ENCODE measurements around the gene ZNF74.

ZNF74 gene

DNA sequence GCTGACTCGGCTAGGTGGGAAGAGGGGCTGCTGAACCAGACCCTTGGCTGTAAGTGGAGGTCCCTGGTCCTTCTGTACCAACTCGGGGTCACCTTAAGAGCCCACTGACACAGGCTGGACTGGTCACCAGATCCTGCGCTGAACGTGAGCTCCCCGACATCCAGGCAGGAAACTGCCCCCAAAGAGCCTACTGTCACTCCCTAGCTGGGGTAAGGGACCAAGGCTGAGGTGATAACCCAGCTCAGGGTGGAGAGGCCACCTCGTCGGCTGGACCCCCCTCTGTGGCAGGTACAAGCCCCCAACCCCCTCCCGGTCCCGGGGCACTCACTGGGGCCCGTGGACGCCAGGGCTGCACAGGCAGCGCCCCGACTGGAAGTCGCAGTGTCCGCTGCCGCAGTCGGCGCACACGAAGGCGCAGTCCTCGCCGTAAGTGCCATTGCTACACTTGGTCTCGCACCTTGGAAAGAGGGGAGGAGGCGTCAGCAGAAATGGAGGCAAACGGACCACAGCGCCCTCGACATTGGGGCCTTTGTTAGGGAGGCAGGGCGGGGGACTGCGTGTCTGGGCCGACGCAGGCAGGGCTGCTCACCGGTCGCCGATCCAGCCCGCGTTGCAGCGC, 36.3 kb downstream of the ZNF74 start:
- DNase-seq (ENCODE audit: low read depth, low spot score), result no peak
- no peak overlapping the region for H3K27ac ChIP-seq

DNA sequence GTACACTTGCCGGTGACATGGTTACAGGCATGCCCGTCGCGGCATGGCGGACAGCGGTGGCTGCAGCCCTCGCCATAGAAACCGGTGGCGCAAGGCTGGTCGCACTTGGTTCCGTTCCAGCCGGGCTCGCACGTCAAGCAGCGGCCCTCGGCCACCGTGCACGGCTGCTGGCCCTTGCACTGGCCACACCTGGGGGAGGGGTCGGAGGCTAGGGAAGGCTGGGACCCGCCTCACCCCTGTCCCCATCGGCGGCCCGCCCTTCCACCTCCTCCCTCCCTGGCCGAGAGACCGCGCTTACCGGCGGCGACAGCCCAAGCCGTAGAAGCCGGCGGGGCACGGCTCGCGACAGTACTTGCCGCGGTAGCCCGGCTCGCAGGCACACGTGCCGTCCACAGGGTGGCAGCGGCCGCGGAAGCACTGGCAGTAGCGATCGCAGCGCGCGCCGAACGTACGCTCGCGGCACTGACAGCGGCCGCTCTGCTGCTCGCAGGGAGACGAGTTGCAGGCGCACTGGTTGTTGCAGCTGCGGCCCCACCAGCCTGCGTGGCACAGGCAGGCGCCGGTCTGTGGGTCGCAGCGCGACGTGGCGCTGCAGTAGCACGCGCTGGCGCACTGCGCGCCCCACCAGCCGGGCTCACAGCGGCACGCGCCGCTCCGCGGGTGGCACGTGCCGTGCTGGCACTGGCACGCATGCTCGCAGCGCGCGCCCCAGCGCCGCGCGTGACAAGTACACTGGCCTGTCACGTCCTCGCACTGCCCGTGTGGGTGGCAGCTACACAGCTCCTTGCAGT, 37.0 kb downstream of the ZNF74 start:
- H3K27ac ChIP-seq, result no peak overlapping the region
- no peak for DNase-seq (ENCODE audit: low read depth, low spot score)

DNA sequence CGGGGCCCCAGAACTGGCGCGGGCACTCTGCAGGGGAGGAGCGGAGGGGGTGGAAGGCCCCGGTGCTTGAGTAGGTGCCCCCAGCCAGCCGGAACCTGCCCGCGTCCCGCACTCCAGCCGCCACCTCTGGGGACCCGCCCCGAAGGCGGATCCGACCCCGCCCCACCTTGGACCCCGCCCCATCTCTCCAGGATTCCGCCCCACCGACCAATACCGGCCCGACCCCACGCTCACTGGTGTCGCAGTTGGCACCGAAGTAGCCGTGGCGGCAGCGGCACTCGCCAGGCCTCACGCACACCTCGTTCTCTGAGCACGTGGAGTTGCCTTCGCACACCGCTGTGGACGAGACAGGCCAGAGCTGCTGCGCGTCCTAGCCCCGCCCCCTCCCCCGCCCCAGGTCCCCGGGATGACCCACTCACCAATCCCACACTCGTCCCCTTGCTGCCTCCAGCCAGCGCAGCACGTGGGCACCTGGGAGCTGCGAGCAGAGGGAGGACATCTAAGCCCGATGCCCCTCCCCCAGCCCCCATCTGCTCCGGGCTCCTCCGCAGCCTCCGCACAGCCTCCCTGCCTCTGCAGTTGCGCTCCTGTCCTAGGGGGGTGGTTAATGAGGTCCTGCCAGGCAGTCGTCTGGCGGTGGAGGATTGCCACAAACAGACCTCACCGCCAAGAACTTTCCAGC, 37.7 kb downstream of the ZNF74 start:
- no peak for DNase-seq (ENCODE audit: low read depth, low spot score)
- no peak overlapping the region for H3K27ac ChIP-seq

DNA sequence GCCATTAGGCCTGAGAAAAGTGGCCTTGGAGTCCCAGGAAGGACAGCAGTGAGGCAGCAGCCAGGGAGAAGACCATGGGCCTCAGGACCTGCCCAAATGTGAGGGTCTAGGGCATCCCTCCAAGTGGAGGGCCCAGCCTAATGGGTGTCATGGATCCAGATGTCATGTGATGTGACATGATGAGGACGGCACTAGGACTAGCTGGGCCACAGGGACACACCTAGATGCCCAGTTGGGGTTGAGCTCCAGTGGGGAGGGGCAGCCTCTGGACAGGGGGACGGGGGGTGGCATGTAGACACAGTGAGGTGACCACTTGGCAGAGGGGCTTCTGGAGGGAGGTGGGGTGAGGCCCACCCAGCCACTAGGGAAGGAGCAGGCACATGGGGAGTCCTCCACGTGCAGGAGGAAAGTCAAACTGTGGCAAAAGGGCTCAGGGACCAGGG, 38.3 kb downstream of the ZNF74 start:
- H3K27ac ChIP-seq, result no peak overlapping the region
- no peak for DNase-seq (ENCODE audit: low read depth, low spot score)

DNA sequence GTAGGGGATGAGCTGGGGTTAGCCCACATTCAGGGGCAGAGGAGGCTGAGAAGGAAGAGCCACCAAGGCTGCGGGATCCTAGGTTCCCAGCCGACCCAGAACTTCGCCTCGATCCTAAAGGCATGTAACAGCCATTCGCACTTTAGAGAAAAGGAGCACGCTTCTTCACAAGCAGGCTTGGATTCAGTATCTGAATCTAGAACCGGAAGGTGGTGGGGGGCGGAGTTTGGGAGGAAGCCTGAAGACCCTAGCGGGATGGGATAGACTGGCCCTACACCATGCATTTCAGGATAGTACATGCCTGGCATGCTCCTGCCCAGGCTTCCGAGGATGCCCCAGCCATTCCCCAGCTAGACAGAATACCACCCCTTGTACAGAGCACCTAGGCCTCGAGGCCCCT, 39.2 kb downstream of the ZNF74 start:
- H3K27ac ChIP-seq, result no peak overlapping the region
- no peak for DNase-seq (ENCODE audit: low read depth, low spot score)

DNA sequence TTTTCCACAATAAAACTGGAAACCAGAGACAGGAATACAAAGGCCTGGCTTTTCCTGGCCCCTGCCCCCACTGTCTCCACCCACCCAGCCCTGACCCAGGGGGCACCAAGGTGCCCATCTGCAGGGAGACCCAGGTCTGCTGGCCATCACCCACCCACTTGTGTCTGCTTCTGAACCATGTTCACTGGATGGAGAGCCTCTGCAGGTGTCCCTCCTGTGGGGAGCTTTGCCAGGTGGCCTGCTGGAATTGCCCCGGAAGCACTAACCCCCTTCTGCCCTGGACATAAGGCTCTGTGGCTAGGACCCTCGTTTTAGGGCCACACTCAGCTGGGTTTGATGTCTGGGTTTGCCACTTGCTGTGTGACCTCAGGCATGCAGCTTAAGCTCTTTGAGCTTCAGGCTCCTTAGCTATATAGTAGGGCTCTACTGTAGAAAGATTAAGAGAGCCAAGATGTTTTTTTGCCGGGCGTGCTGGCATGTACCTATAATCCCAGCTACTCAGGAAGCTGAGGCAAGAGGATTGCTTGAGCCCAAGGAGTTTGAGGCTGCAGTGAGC, 39.8 kb downstream of the ZNF74 start:
- no peak for DNase-seq (ENCODE audit: low read depth, low spot score)
- H3K27ac ChIP-seq, result no peak overlapping the region

DNA sequence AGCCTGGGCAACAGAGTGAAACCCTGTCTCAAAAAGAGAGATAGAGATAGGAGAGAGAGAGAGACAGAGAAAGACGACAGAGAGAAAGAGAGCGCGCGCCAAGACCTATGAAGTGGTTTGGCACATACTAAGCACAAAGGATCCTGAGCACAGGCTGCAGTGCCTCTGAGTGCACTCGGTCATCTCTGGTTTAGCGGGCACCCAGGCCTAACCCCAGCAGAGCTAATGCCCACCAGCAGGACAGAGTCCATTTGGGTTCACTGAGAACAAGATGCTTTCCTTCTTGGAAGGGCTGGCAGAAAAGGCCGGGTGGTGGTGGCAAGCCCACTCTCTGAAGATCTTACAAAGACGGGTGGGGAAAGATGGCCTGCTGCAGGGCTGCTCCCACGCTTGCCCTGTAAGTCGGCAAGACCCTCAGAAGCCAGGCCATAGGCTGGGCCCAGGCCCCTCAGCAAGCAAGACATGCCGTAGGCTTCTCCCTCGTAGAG, 40.4 kb downstream of the ZNF74 start:
- no peak for DNase-seq (ENCODE audit: low read depth, low spot score)
- H3K27ac ChIP-seq, result no peak overlapping the region

DNA sequence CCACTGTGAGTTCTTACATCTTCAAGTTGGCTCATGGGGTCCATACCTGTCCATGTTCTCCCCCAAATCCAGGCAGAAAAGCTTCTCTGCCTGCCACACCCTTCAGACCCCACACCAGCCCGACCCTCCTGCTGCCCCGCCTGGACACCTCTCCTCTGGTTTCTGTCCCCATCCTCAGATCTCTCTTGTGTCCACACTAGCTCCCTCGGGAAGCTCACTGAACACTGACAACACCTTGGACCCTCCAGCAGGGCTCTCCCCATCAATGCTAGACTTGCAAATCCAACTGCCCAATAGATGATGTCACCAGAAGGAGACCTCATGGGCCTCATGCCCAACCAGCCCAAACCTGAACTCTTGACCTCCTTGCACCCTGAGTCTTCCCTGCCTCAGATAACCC, 40.8 kb downstream of the ZNF74 start:
- no peak overlapping the region for H3K27ac ChIP-seq
- no peak for DNase-seq (ENCODE audit: low read depth, low spot score)

DNA sequence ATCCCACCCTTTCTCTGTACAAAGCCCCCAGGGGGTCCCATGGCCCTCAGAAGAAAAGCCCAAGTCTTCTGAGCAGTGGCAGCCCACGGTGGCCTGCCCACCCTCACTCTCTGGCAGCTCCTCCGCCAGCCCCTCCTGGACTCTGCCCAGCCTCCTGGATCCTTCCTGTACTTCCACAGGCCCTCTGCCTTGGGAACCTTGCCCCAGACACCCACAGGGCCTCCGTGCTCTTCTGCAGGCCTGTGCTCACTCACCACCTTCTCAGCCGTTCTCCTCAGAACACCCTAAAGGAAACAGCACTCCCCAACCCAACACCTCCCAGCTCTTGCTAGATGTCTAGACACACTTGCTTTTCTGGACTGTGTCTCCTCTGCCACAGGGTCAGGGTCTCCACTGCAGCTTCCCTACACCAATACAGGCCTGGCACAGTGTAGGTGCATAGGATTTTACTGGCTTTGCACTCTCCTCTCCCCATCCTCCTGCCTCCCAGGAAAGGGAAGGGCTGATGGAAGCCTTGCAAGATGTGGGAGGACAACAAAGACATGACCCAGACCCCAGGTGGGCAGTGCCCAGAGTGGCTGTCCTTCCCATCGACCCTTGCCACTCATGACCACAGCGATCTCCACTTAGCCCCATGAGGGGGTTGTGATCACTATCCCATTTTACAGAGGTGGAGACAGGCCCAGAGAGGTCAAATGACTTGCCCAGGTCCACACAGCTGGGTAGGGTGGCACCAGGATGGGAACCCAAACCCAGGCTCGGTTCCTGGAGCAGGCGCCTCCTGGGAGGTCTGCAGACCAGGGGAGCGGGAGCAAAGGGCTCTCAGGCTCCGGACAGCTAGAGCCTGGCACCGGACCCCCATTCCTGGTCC, 41.7 kb downstream of the ZNF74 start:
- DNase-seq (ENCODE audit: low read depth, low spot score), result no peak
- H3K27ac ChIP-seq, result no peak overlapping the region

DNA sequence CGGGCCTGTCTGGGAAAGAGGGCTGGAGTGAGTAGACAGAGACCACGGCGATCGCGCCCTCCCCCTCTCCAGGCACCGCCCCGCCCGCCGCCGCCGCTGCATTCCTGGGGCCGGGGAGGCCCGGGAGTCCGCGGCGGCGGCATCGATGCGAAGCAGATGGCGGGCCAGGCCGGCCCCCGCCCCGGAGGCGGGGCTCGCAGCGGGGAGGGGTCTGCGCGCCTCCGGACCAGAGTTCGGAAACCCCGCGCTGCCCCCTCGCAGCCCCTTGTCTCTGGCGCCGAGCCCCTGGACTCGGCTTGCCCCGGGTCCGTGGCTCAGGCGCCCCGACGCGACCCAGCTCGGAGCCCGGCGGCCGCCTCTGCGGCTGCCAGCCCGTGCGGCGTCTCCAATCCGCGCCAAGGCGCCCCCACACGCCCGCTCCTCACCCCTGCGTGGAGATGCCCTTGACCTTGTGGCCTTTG, 42.4 kb downstream of the ZNF74 start:
- no peak for DNase-seq (ENCODE audit: low read depth, low spot score)
- H3K27ac ChIP-seq, result no peak overlapping the region

DNA sequence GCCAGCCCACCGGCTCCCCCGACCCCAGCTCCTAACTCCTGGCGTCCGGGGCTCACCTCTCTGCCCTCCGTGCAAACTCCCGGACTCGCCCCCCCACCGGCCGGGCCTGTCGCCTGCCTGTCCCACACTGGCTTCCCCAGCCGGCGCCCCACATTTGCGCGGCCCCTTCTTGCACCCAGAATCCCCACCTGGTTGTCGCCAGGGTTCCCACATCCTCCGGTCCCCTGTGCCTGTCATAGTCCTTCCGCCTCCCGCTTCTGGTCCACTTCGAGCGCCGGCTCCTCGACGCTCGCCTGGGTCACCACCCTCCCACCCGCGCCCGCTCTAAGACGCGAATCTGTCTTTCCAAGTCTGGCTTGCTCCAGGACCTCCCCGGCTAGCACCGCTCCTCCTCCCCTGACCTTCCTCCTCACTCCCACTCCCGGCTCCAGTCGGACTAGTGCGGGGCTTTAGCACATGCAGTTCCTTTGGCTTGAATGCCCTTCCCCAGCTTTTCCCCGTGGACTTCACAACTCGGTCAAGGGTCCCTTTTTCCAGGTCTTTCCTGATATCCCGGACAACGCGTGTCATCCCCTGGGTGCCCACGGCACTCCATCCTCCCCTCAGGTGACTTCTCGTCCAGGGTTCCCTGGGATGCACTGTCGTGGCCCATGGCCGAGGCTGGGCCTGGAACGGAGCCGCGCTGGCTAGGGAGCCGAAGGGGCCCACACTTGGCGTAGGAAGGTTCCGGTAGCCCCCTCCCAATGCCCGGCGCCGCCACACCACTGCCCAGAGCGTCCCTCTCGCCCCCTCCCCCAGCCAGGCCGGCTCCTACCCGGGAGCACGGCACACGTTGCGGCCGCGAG, 43.0 kb downstream of the ZNF74 start:
- DNase-seq (ENCODE audit: low read depth, low spot score), result no peak

DNA sequence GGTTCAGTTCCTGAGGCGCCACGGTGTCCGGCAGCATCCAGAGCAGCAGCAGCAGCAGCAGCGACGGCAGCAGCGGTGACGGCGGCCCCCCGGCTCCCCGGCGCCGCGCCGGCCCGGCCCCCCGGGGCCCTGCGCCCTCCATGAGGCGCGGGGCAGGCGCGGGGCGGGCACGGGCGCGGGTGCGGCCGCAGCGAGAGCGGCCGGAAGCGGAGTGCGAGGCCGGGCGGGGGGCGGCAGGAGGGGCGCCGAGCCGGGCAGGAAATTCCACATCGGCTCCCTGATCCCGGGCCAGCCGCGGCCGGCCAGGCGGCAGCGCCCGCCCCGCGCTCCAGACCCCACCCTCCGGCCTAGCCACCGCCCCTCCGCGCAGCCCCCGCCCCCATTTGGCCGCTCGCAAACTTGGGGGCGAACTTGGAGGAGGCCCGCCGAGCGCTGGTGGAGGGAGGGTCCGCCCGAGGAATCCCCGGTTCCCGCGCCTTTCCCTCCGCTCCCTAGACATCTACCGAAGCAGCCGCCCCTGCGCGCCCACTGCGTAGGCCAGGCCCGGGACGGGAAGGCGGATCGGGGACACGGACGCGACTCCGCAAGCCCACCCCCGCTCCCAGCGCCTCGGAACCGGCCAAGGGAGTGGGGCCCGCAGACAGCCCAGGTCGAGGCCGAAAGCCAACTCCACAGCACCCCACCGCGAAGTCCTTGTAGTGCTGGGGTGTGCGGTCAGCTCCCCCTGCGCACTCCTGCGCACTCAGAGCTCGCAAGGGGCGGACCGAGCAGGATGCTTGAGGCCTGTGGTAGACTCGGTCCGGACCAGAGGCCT, 43.9 kb downstream of the ZNF74 start, which contains the start of gene SCARF2:
SCARF2 (minus strand) TSS at position 213 of the 814 bp plus-strand sequence; CDS start at position 142, 71 bp downstream.
- no peak for DNase-seq (ENCODE audit: low read depth, low spot score)

More for the DNA sequence above, 43.0 kb downstream of the ZNF74 start:
- H3K27ac ChIP-seq, result no peak overlapping the region

DNA sequence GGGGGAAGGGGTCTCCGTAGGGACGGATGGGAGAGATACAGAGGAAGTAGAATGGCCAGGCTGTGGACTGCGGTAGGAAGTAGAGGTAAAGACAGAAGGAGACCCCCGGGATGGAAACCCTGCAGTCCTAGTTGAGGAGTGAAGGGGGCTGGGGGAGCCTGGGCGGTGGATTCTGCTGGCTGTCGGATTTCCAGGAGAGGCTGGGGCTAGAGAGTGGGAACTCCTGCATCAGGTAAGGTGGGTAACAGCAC, 44.4 kb downstream of the ZNF74 start:
- no peak overlapping the region for H3K27ac ChIP-seq
- DNase-seq (ENCODE audit: low read depth, low spot score), result no peak

More for the DNA sequence above, 43.9 kb downstream of the ZNF74 start, which contains the start of gene SCARF2:
- no peak within 1 kb of the TSS for H3K27ac ChIP-seq

DNA sequence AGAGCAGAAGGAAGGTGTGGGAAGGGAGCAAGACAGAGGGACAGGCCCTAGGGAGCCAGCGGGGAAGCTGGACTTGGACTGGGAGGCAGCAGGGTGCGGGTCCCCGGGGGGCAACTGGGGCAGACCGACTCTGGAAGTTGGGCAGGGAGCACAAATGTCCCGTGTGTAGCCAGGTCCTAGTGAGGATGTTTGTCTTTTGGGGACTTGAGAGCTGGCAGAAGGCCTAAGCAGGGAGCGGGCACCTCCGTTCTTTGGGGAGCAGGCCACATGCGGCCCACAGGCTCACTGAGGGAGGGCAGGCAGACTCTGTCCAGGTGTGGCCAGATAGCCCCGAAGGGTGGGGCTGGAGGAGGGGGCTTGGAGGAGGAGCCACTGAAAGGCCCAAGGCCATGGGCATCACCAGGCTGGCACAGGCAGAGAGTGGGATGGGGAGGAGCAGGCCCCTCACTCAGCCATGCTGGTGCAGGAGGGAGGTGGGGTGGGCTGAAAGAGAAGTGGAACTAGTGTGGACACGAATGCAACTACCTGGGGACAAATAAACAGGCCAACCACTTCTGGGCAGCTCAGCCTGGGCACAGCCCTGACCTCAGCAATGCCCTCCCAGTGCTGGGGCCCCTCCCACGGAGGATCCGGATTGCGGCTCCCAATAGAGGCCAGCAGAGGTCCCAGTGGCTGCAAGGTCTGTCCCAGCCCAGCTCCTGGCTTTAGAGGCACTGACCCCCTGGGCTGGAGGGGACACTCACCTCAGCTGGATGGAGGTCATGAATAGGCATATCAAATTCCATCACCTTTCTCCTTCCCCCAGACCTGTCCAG, 44.9 kb downstream of the ZNF74 start:
- DNase-seq (ENCODE audit: low read depth, low spot score), result no peak

DNA sequence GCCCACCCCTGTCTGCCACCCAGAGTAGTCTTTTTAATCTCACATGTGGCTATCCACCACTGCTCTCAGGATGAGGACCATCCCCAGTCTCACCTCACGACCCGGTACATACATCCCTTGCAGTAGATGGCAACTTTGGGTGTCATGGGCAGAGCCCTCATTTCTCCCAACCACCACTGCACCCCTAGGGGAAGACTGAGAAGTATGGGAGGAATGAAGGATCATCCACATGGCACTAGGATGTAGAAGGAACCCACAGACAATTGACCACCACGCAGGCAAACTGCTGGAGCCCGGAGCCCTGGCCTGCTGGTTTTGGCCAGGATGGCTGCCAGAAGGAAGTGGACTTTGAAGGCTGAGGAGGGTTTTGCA, 45.6 kb downstream of the ZNF74 start:
- no peak overlapping the region for H3K27ac ChIP-seq
- no peak for DNase-seq (ENCODE audit: low read depth, low spot score)

More for the DNA sequence above, 44.9 kb downstream of the ZNF74 start:
- no peak overlapping the region for H3K27ac ChIP-seq

DNA sequence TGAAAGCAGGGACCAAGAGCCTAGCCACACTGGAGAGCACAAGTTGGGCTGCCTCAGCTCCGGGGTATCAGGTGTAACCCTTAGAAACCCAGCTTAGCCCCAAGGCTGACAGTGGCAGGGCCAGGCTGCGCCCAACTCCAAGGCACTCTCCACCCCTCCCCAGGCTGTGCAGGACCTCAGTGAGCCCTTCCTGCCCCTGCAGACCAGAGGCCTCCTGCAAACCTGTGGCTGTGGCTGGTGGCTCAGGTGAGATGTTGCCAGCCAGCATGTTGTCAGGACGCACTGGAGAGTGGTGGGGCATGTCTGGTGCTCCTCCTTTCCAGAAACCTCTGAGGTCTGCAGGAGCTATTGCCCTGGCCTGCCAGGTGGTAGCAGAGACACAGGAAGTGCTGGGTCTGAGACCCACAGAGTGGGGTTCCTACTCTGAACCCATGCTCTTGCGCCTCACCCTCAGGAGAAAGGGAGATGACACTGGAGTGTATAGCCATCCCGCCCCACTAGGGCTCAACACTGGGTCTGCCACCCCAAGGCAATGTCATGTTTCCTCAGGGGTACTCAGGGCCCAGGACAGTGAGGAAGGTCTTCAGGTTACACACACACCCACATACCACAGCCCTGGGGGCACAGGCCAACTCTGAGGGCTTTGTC, 46.1 kb downstream of the ZNF74 start:
- no peak for DNase-seq (ENCODE audit: low read depth, low spot score)
- H3K27ac ChIP-seq, result no peak overlapping the region
